Adipocyte (in vitro differentiated cells): Measurements from ENCODE around the gene FYN.

ENCODE experiments used
- DNase-seq: peaks from one replicate; pipeline ENCODE4 v3.0.0-alpha.2; 2015; ENCODE audit warnings: low read depth
- H3K27me3 ChIP-seq: replicated peaks from 2 replicates; pipeline ENCODE4 v1.7.0; 2013; ENCODE audit warnings: mild to moderate bottlenecking, low read length, moderate library complexity; ENCODE audit not compliant: control insufficient read depth, insufficient read depth
- H3K36me3 ChIP-seq: 2 replicates; pipeline ENCODE4 v1.7.0; 2013; ENCODE audit warnings: low read length, mild to moderate bottlenecking, moderate library complexity; ENCODE audit not compliant: control insufficient read depth, insufficient read depth, severe bottlenecking
- H3K4me1 ChIP-seq: 2 replicates; pipeline ENCODE4 v1.7.0; 2013; ENCODE audit warnings: mild to moderate bottlenecking, low read length, moderate library complexity; ENCODE audit not compliant: control insufficient read depth, insufficient read depth
- H3K4me3 ChIP-seq: 2 replicates; pipeline ENCODE4 v1.7.0; 2013; ENCODE audit warnings: mild to moderate bottlenecking, low read length, moderate library complexity
- H3K9ac ChIP-seq: 2 replicates; pipeline ENCODE4 v1.7.0; 2013; ENCODE audit warnings: mild to moderate bottlenecking, low read length, moderate library complexity
- H3K9me3 ChIP-seq: 2 replicates; pipeline ENCODE4 v1.7.0; 2013; ENCODE audit warnings: mild to moderate bottlenecking, low read length, moderate library complexity; ENCODE audit not compliant: control insufficient read depth

Gene FYN

DNA sequence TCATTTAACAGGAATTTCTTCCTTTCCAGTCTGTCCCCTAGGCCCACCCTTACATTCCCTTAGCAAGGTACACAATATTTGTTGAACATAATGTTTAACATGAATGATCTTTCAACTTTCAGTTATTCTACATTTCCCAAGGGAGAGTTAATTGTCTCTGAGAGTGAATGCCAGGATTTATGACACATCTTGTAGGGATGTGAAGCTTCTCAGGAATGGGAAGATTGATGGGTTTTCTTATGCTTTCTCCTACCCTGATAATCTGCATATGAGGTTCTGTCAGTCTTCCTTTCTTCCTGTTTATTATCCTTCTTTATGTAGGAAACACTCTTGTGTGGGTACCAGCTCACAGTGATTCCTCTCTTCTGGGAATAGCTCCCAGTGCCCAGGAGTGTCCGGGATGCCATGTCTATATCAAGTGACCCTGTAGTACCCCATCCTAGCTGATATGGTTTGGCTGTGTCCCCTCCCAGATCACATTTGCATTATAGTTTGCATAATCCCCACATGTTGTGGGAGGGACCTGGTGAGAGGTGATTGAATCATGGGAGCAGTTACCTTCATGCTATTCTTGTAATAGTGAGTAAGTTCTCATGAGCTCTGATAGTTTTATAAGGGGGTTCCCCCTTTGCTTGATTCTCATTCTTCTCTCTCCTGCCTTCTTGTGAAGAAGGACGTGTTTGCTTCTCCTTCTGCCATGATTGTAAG, 7.1 kb upstream of the FYN start:
- Histone ChIP-seq H3K9me3 (no peaks in the 10 kb centered on the region), H3K9ac (no peak overlapping the region), H3K27me3 (no peaks in the 10 kb centered on the region), H3K36me3 (no peaks in the 10 kb centered on the region), H3K4me1 (peaks cover 11% of the 10 kb centered on the region), H3K4me3 (no peak overlapping the region)
- DNase-seq: peak; percentile 50

DNA sequence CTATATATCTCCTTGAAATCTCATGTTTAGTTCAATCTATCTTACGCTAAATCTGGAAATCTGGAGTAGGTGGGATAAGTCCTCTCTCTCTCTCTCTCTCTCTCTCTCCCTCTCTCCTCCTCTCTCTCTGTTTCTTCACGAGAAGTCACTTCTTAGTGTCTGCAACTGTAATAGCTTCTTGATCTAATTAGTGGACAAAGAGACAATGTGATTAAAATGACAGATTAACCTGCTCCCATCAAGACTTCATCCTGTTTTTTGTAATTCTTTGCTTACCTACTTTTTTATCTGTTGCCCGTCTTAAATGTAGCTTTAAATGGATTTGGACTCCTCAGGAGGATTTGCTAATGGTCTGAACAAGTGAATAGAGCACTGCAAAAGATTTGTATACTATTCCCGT, 2.5 kb upstream of the FYN start:
- DNase-seq: no peak

DNA sequence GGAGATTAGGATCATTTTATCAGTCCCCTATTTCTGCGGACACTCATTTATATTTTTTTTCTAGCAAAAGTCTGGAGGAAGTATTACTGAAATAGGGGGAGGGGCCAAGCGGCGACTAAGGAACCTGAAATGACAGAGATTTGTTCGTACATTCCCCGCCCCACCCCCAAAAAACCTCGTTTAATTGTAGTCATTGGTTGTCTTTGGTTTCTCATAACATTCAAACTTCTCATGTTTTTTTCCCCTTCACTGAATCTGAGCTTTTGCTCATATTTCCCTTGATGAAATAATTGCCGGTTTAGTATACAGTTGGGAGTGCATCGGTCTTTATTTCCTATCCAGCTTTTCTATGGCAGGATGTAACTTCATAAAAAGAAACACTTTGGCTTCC, 768 bp upstream of the FYN start:
- H3K4me3 ChIP-seq: peak overlapping the region; percentile 91
- DNase-seq: peak; percentile 58

More for the DNA sequence above, 2.5 kb upstream of the FYN start:
- Histone ChIP-seq H3K4me1 (peaks cover 26% of the 10 kb centered on the region), H3K9ac (no peak overlapping the region), H3K27me3 (no peaks in the 10 kb centered on the region), H3K9me3 (no peaks in the 10 kb centered on the region), H3K36me3 (no peaks in the 10 kb centered on the region), H3K4me3 (no peak overlapping the region)

DNA sequence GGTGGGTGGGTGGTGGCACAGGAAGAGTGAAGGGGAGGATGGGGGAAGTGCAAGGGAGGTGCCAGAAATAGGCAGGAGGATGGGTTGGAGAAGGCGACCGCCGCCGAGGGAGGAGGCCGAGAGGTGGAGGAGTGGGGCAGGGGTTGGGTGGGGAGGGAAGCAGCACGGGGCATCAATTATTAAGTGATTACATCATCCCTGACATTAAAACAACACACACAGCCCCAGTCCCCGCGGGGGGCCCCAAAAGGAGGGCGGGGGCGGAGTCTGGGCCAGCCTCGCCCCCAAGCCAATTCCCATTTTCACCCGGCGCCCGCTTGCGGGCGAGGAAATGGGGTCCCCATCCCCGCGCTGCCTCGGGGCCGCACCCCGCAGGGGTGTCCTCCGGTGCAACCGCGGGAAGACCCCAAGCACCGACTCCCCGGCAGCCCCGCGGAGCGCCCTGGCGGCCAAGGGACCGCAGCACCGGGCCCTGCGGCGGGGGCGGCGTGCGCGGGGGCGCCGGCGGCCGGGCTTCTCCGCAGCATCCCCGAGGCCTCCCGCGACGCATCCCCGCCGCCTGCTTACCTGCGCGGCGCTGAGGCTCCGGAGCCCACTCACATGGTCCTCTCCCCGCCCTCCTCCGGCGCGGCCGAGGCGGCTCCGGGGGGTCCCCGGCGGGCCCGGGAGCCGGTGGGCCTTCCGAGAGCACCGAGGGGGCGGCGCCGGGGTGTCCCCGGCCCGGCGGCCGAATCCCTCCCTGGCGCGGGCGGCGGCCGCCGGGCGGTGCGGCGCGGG, 663 bp downstream of the FYN start:
- peak overlapping the region; percentile 84 for H3K9ac ChIP-seq
- no peaks in the 10 kb centered on the region for H3K27me3 ChIP-seq
- H3K4me1 ChIP-seq: peaks cover 41% of the 10 kb centered on the region
- no peaks in the 10 kb centered on the region for H3K9me3 ChIP-seq
- H3K4me3 ChIP-seq: peak overlapping the region; percentile 91
- H3K36me3 ChIP-seq: no peaks in the 10 kb centered on the region
- peak; percentile 75 for DNase-seq

More for the DNA sequence above, 768 bp upstream of the FYN start:
- Histone ChIP-seq H3K9me3 (no peaks in the 10 kb centered on the region), H3K4me1 (peaks cover 29% of the 10 kb centered on the region), H3K27me3 (no peaks in the 10 kb centered on the region), H3K9ac (peak overlapping the region; percentile 79), H3K36me3 (no peaks in the 10 kb centered on the region)

DNA sequence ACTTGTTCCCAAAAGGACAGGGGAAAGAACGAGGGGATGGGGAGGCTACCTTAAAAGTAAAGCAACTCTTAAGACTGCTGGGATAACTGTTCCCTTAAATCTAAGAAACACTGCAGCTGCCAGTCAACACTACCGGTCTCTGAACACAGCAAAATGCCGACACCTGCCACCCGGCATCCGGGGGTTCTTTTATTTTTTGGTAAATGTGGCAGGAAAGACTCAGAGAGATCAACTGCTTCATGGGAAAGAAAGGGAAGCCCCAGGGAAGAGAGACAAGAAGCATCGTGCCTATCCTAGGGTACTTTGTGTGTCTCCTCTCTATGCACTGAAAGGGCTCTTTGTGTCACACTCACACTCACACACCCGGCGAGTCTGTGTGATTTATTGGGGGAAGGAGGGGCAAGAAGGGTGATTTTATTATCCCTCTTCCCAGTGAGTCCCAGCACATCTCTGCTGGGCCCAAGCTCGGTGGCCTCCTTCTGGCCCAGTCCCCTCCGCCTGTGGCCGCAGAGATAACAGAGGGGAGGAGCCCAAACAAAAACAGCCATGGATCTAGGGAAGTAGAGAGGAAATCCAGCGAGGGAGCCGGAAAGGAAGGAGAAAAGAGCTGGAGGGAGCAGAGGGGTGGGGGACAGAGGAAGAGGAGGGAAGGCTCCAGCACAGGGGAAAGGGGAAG, 1.4 kb downstream of the FYN start:
- no peaks in the 10 kb centered on the region for H3K9me3 ChIP-seq
- no peaks in the 10 kb centered on the region for H3K36me3 ChIP-seq
- DNase-seq: peak; percentile 61
- H3K4me1 ChIP-seq: peaks cover 44% of the 10 kb centered on the region
- peak overlapping the region; percentile 91 for H3K4me3 ChIP-seq
- no peaks in the 10 kb centered on the region for H3K27me3 ChIP-seq
- H3K9ac ChIP-seq: peak overlapping the region; percentile 84

DNA sequence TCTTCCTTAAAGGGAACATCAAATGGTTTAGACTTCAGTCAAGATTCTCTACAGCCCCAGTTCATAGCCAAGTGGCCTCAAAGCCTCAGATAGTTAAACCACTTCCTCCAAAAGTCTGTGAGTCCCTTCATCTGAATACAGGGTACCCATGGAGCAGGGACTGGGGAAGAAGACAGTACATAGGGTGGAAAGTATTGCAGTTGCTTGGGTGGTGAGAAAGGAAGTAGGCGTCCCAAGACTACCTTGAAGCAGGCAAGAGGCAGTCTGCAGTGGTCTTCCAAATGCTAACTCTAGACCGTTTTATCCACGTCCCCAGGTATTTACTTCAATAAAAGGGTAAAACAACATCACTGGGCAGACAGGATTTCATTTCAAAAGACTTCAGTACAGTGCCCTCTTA, 2.0 kb downstream of the FYN start:
- Histone ChIP-seq H3K36me3 (no peaks in the 10 kb centered on the region), H3K9me3 (no peaks in the 10 kb centered on the region), H3K27me3 (no peaks in the 10 kb centered on the region), H3K9ac (peak overlapping the region; percentile 84), H3K4me3 (peak overlapping the region; percentile 91), H3K4me1 (peaks cover 50% of the 10 kb centered on the region)
- no peak for DNase-seq

DNA sequence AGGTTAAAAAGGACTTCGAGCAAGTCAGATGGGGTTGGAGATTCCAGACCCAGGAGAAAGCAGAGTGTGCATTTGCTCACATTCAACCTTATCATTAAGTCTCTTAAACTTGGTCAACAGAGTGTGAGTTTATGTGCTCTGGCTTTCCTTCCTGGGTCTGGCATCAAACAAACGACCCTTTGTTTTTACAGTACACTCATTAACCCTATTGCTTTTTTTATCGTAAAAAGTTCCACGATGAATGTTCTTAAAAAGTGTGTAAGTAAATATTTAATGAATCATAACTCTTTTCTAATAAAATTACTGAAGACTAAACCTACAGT, 2.5 kb downstream of the FYN start:
- peaks cover 52% of the 10 kb centered on the region for H3K4me1 ChIP-seq
- H3K4me3 ChIP-seq: peak overlapping the region; percentile 91
- no peaks in the 10 kb centered on the region for H3K9me3 ChIP-seq
- no peaks in the 10 kb centered on the region for H3K27me3 ChIP-seq
- no peaks in the 10 kb centered on the region for H3K36me3 ChIP-seq
- DNase-seq: no peak
- H3K9ac ChIP-seq: peak overlapping the region; percentile 84

DNA sequence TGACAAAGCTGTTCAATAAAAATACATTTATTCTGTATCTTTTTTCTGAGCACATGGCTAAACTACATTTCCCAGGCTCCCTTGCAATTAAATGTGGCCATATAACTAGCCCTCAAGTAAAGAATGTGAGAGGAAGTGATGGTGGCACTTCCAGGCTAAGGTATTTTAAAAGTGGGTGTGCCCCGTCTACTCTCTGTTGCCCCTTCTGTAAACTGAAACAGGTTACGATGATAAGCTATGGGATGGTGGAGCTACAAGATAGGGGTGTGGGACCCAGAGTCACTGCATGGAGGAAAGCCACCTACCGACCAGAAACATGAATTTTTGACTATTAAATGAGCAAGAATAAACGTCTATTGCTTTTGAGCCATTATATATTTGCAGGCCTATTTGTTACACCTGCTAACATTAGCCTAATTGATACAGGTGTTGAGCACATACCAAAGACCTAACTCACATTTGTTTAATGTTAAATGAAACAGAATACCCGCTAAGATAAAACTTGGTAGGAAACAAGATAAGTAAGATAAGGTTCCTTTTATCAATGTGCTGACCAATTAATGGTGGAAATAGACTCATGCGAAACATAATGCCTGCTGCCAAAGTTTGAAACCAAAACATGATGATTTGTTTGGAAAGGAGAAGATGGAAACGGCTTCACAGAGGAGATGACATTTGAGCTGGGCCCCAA, 3.1 kb downstream of the FYN start:
- peaks cover 57% of the 10 kb centered on the region for H3K4me1 ChIP-seq
- peak overlapping the region; percentile 91 for H3K4me3 ChIP-seq
- no peak for DNase-seq
- no peaks in the 10 kb centered on the region for H3K27me3 ChIP-seq
- H3K36me3 ChIP-seq: no peaks in the 10 kb centered on the region
- peak overlapping the region; percentile 84 for H3K9ac ChIP-seq
- no peaks in the 10 kb centered on the region for H3K9me3 ChIP-seq

DNA sequence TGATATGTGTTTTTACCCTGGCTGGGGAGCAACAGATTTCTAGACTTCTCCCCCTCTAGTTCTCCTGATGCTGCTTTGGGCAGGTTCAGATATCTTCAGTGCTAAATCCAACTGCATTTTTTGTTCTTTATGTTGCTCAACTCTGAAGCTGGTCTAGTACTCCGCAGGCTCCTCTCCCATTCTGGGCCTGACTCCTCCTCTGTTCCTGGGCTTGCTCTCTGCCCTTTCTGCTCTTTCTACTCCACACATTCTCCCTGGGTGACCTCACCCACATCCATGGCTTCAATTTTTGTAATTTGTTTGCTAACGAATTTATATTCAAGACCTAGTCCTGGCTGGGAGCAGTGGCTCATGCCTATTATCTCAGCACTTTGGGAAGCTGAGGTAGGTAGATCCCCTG, 6.4 kb downstream of the FYN start:
- H3K9me3 ChIP-seq: no peaks in the 10 kb centered on the region
- H3K27me3 ChIP-seq: no peaks in the 10 kb centered on the region
- H3K4me1 ChIP-seq: peaks cover 50% of the 10 kb centered on the region
- no peak overlapping the region for H3K4me3 ChIP-seq
- DNase-seq: no peak
- no peak overlapping the region for H3K9ac ChIP-seq
- no peaks in the 10 kb centered on the region for H3K36me3 ChIP-seq

DNA sequence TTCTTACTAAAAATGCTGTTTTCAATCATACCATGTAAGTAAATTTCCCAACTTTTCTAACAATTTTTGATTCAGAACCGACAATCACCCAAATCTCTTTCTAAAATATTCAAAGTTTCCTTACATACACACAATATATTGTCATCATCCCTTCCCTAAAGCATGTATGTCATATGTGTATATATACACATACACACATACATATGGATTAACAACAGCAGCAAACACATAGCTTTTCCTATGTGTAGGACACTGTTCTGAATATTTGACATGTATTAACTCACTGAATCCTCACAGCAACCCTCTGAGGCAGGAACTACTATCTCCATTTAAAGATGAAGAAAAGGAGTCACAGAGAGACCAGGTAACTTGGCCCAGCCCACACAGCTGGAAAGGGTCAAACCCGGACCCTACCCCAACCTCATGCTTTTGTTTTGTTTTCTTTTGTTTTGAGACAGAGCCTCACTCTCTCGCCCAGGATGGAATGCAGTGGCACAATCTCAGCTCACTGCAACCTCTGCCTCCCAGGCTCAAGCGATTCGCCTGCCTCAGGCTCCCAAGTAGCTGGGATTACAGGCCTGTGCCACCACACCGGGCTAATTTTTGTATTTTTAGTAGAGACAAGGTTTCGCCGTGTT, 7.2 kb downstream of the FYN start:
- no peaks in the 10 kb centered on the region for H3K27me3 ChIP-seq
- no peak for DNase-seq
- no peaks in the 10 kb centered on the region for H3K9me3 ChIP-seq
- no peak overlapping the region for H3K4me3 ChIP-seq
- no peak overlapping the region for H3K9ac ChIP-seq
- H3K36me3 ChIP-seq: no peaks in the 10 kb centered on the region
- H3K4me1 ChIP-seq: peaks cover 47% of the 10 kb centered on the region
